C4-2B (cell line): ENCODE results near the gene LENG9.

Experiments
- CTCF ChIP-seq: fragments of 450-650 bp; conservative IDR thresholded peaks from 2 replicates; pipeline ENCODE4 v1.5.1; 2017; ENCODE audit warnings: mild to moderate bottlenecking
- ZFX ChIP-seq: fragments of 450-650 bp; IDR thresholded peaks from 2 replicates; pipeline ENCODE4 v1.6.1; 2017

- TF ChIP-seq CTCF (no peak), ZFX (no peak)
Observed at GRCh38 chr19:54416695-54417491, 46.7 kb downstream of the LENG9 start.
